ENCODE data around the gene HBS1L.
A peak's percentile ranks its signal among the peaks of the same experiment; 100 is the strongest.

Gene HBS1L

DNA sequence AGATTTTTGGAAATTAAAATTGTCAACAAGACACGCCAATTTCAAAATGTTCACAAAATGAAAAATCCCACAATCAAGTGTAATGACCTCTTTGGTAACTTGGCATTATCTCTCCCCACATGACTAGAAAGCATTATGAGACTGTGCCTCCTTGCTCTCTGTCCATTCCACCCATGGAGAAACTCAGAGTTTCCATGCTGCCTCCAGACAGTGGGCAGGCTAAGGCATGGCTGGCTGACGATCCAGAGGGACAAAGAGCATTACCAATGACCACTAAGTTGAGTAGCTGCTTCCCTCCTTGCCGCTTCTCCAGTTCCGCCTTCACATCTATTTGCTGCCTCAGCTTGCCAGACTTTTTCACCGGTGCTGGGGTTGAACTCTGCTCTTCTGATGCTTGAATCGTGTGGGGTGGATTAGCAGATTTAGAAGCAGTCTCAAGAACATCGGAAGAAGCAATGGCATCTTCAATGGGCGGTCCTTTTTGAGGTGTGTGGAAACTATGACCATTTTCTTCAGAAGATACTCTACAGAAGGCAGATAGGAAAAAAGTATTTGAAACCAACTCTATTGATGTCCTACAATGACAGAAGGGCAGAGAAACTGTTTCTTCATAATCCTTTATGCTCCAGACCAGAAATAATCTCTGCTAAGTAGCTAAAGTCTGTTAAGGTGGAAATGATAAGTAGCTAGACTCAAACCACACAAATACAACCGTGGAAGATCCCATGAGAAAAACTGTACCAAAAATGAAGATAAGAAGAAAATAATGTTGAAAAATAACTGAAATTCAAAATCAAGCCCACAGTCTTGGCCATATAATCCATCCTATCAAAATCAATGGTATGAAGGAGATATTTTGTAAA is 57.3 kb downstream of the HBS1L start:
- DNase-seq, result no peak

DNA sequence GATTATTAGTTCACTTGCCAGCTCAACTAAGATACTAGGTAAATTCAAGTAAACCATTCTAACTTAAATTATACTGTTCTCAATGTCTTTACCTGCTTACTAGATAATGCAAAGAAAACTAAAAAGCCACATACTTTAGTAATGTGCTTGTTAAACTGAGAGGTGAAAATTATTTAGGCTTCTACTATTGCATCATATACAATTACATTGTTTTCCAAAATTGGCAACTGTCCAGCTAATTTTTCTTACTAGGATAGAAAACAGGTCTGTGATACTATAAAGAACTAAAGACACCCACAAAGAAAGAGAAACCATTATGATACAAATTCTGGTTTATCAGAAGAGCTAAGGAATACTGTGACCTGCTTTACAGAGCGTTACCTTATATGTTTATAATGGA is 59.1 kb downstream of the HBS1L start:
- DNase-seq, result no peak

DNA sequence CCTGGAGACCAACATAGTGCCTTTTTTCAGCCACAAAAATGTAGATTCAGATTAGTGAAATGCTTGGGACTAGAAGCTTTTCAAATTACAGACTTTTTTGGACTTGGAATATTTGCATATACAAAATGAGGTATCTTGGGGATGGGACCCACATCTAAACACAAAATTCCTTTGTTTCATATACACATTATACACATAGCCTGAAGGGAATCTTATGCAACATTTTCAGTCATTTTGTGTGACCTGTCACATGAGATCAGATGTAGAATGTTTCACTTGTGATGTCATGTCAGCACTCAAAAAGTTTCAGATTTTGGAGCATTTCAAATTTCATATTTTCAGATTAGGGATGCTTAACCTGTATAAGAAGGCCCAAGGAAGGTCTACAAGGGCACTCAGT is 60.2 kb downstream of the HBS1L start:
- no peak for DNase-seq

DNA sequence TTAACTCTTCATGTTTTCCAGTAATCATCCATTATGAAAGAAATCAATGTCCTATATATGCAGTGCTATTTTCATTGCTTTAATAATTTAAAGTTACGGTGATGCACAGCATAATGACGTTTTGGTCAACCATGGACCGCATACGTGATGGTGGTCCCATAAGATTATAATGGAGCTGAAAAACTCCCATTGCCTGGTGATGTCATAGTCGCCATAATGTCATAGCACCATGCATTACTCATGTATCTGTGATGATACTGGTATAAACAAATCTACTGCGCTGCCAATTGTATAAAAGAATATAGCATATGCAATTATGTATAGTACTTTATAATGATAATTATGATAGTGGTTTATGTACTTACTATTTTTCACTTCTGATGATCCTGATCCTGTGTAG is 62.5 kb downstream of the HBS1L start:
- no peak for DNase-seq

DNA sequence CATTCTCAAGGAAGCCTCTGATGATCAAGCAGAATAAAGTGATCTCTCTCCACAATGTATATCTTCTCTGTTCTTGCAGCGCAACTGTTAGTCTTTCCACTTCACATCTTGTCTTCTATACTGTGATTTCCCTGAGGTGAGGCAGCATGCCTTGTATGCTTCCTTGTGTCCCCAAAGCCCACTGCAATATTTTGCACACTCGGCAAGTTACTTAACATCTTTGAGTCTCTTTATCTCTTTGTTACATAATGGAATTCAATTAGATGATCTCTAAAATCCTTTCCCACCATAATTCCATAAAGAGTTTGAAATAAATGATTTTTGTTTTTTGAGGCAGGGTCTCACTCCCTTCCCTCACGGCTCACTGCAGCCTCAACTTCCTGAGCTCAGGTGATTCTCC is 64.4 kb downstream of the HBS1L start:
- DNase-seq, result no peak

DNA sequence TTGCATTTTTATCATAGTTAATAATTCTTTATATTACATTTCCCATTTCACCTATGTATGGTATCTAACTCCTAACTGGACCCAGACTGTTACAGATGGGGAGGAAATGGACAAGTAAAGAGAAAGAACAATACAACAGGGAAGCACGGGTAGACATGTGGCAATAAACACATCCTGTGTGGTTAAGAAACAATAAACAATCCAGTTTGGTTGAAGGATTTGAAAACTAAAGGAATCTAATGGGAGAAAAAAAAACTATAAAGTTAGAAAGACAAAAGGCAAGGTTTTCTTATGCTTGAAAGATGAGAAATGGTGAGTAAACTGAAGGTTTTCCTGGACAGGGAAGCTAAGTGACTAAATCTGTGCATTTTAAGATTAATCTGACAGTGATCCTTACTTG is 69.8 kb downstream of the HBS1L start:
- peak; percentile 5 for DNase-seq

DNA sequence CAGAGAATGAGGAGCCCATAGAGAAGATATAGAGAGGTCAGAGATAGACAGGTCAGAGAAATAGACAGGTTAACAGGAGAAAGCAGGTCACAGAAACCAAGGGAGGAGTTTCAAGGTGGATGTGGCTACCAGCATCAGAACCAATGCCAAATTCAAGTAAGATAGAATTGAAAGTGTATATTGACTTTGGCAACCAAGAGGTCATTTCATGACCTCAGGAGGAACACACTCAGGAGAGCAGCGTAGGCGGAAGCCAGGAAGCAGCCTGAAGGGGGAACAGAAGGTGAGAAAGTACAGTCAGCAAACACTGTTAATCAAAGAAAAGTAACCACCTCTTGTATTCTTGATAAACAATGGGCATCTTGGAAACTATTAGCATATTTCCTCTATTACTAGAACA is 70.8 kb downstream of the HBS1L start:
- DNase-seq, result no peak

DNA sequence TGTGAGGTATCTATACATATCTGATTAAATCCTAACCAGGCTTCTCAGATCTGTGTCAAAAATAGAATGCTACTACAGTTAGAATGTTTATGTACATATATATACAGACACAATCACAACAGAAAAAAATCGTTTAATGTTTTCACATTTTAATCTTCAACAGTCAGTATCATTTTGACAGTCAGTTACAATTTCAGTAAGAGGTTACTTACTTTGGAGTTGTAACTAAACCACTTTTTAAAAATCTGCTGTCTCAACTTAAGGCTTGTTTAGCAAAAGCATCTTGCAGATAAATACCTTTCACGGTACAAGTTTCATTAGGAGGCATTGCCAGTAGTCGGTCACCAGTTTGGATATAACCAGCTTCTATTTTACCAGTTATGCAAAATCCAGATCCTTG is 72.5 kb downstream of the HBS1L start:
- DNase-seq, result no peak

DNA sequence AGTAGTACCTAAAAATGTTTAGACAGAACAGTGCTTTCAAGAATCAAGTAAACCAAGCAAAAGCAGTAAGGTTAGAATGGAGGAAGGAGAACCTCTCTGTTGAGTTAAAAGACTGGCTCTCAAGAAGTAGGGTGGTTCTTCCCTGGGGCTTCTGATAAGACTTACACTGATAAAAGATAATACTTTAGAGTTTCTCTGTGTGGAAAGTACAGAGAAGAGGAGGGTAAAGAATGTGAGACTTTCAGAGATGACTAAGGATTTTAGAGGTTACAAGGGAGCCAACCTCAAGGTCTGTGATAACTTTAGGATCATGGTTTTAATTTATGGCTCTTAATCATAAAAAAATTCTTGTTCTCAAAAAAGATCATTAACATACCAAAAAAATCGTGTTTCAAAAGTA is 73.8 kb downstream of the HBS1L start:
- DNase-seq, result no peak

DNA sequence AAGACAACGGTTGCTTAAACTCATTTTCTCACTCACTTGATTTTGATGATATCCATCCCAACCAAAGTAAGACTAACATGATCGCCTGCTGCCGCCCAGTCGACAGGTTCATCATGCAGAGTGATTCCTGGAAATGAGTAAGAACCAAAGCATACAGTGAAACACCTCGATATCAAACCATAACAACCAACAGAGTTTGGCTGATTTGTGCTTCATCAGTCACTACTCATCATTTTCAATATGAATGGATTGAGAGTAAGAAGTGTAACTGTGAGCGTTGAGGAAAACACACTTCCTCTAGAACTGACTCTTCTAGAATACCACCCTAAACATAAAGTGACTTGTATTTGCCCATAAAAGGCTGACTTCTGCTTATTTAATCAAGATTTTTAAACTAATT is 75.5 kb downstream of the HBS1L start:
- no peak for DNase-seq

DNA sequence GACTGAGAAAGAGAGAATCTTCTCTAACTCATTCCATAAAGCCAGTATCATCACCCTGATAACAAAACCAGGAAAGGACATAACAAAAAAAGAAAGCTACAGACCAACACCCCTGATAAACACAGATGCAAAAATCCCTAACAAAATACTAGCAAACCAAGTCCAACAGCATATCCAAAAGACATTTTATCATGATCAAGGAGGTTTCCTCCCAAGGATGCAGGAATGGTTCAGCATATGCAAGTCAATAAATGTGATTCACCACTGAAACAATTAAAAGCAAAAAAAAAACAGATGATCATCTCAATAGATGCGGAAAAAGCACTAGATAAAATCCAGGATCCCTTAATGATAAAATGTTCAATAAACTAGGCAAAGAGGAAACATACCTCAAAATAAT is 80.3 kb downstream of the HBS1L start:
- no peak for DNase-seq

DNA sequence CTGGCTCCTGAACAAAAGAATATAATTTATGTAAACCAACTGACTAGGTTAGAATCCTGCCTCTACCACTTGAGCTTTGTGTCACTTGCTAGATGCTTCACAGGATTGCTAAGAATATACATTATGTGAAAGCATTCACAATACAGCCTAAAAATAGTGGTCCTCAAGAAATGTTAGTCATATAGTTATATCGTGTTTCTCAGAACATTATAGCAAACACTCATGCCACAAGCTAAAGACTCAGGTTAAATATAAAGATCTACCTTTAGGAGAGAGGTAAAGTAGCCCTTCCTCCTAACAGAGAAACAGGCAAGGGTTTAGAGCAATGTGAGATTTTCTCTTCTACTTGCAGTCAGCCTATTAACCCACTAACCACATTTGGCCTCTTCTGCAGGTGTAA is 86.9 kb downstream of the HBS1L start:
- no peak for DNase-seq

DNA sequence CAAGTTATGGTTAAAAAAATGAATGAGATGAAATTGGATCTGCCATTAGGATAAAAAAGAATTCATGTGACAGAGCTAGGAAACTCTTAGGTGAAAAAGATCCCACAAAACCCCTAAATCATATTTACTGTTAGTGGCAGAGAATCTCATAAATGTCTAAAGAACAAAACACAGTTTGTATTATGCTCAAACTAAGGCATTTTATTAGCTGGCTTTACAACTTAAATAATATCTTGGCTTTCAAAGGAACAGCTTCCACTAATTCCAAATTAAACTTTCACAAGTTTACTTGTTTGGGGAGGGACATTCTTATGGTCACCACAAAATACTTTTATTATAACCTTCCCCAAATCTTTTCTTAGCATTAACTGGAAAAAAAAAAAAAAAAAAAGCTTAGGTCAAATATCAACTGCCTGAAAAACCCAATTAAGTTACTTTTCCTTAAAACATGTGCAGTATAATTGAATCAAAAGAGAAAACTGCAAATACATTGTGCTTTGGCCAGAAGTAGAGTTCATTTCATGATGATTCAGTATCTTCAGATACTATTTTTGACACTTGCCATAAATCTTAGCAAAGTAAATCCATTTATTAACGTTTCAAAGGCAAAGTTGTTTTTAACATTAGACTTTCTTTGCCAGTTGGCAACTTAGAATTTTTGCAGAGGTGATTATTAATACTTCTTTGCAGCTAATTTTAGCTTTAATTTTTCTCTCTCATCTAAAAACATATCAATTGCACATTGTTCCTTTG is 90.0 kb downstream of the HBS1L start:
- DNase-seq, result no peak

DNA sequence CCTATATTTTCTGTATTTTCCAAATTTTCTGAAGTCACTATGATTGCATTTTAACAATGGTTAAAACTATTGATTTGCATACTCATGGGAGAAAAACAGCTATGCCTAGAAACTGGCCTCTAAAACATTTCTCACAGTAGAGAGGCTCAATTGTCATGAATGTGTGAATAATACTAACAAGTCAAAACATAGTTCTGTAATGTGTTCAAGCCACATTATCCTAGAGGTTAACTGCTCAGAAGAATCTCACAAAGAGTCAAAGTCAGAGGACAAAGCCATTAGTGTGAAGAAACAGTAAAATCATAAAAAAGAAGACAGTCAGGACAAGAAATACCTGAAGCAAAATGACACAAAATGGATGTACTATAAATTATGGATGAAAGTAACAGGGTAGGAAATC is 92.2 kb downstream of the HBS1L start:
- DNase-seq, result no peak

DNA sequence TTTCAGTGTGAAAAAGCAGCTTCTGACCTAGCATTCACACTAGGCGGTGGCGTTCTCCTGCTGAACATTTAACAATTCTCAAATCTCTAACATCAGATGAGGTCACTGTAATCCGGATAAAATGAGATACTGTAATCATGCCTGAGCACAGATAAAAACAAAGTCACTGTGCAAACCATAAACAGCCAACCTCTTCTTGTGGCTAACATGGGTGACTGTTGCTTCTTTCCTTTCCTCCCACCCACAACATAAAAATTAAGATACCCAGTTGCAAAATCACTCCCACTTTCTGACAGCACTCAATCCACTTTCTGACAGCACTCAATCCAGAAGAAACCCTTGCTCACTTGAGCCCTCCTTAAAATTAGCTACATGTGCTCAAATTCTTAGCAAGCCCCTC is 93.3 kb downstream of the HBS1L start:
- no peak for DNase-seq

DNA sequence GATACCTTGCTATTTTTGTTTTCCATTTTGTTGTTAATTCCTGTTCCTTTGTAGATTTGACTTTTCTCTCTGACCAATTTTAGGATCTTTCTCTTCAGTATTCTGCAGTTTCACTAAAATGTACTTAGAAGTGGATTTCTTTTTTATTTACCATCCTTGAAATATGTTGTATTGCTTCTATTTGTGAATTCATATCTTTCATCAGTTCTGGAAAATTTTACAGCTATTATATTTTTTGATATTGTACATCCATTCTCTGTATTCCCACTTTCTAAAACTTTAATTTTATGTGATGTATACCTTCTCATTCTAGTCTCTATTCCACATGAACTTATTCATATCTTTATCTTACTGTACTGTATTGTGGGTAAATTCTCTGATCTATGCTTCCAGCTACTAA is 95.0 kb downstream of the HBS1L start:
- DNase-seq, result no peak

DNA sequence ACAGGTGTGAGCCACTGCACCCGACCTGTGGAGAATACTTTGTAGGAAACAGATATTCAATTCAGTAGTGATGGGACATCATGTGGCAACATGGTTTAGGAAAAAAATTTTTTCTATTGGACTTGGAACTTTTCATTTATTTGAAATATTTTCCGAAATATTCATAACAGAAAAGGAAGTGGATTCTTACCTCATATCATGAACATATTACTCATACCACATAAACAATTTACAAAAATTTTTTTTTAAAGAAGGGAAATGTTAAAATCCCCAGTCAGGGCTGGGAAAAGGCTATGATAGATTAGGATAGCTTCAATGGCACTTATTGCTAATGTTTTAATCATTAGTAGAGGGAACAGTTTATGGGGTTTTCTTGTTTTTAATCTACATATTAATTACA is 97.9 kb downstream of the HBS1L start:
- no peak for DNase-seq

DNA sequence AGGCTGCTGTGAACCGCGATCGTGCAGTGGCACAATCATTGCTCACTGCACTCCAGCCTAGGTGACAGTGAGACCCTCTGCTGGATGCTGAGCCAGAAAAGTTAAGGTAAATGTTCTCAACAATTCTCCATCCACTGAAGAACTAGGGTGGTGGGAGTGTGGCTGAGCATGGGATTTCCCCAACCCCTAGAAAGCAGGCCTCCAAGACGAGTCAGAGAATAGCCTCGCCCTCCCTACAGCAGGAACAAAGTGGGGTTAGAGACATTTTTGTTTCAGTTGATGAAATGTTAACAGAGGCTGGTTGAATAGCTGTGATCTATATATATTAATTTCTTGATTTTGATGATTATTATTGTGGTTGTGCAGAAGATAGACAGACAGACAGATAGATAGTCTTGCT is 98.6 kb downstream of the HBS1L start:
- DNase-seq, result no peak

DNA sequence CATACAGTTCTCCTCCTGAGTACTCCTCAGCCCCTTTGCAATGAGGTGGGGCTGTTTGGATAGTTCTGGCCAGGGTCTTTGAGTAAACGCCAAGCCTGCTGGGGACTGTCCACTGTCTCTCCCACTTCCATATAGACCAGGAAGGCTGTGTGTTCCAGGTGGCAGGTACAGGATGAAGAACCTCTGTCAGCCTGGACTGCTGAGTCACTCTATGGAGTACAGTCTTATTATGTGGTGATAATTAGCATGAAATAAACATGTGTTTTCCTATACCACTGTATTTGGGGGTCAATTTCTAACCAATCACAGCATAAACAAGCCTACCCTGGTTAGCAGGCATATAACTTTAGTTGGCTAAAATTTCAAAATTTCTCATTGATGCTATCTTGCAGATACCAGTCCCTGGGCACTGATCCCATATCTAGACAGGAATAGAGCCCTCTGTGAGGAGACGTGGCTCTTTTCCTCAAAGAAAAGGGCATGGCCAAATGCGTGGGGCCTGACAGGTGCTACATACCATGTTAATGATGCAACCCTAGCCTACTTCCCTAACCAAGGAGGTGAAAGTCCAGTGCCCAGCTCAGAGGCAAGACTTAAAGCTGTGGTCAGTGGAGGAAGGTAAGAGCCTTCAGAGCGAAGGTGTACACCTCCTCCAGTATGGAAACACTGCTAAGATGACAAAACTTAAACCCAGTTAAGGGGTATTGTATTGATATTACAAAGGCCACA is 100.2 kb downstream of the HBS1L start:
- no peak for DNase-seq

DNA sequence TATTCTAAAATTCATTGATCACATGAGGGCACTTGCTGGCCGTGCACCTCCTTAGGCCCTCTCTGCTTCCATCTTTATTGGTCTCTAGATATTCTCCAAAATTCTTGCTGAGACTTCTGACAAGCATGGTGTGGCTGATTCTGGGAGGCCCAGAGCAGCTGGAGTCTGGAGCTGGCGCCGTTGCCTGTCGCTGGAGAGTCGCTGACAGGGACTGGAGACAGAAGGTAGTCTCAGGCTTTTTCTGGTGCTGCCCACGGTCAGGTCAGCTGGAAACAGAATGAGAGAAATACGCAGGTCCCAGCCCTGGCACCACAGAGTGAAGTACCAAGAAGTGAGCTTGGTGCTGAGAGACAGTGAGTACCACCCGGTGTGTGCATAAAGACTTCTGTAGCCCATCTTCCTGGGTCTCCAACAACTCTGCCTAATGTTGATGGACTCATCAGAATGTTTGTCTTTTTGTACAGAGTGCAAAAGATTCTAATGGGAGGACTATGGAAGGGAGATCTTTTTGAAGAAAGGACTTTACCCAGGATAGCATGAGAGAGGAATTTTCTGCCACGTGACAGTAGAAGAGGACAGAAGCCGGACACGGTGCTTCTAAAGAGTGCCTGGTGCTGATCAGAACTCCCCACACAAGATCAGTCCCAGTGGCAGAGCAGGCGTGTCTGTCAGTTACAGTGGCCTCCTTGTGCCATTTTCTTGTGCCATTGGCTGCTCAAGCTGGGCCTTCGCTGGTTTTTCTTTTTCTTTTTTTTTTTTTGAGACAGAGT is 102.9 kb downstream of the HBS1L start:
- no peak for DNase-seq

DNA sequence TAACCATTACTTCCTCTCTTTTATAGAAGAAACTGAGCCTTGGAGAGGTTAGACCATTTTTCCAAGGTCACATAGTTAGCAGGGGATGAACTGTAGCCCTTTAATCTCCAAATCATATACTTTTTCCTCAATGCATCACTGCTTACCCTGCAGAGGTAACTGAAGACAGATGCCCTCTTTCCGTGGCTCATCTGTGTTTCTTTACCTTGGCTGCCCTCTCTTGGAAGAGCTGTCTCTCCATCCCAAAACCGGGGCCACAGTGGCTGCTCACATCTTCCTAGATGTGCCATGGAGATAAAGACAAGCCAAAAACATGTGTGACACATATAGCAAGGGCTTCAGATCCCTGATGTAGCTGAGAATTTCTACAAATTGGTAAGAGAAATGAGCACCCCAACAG is 104.1 kb downstream of the HBS1L start:
- no peak for DNase-seq

DNA sequence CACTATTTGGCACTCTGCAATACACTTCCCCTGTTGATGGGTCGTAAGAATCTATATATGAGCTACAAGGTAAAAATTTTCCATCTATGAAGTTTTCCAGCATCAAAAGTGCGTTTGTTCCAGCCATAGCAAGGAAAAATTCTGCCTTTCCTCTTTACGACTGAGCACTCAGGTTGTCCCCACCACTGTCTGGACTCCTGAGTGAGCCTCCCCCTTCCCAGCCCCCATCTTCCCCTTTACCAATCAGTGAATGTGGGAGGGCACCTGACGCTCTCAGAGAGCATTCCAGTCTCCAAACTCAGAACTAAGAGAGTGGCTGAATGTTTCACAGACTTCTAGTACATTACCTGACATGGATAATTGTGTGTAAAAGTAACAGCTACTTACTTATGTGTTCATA is 104.7 kb downstream of the HBS1L start, which contains the start of gene ALDH8A1:
Gene ALDH8A1, minus strand, starts transcription at position 175 of the 400 bp plus-strand sequence. Its CDS starts 48 bp downstream, at position 127.
- no peak for DNase-seq

DNA sequence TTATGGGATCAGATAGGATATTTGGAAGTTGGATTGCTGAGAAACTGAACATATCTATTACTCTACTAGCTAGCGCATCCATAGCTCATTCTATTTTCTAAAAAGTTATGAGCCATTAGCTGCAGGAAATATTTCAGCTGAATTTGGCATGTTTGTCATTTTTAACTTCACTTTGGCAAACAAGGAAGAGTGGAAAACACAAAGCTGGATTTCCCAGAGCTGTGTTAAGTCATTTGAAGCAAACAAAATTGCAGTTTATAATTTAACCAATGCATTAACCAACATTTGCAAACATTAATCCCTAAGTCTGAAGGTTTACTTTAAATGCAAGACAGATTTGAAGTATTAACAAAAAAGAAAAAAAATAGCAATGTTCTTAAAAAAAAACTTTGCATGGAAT is 105.9 kb downstream of the HBS1L start:
- DNase-seq, result no peak

All from fibroblast of skin of right quadriceps (primary cell).